CD4-positive, alpha-beta T cell (primary cell): ENCODE data around the gene DPM2. TPM values are rescaled to one million over a fixed set of nuclear protein-coding genes. Genes with fewer than 3 reads are reported as not detected.

Experiments
- ATAC-seq: fragments of 200-7000 bp; cut with Tn5 transposase; one replicate; pipeline ENCODE4 v1.10.0; 2022; ENCODE audit warnings: mild to moderate bottlenecking; ENCODE audit not compliant: poor library complexity
- CTCF ChIA-PET: fragments of 350-600 bp; sonication (Branson Sonifier 250); formaldehyde crosslinking; loops from one replicate; lab custom pipeline; 2021; ENCODE audit warnings: antibody characterized with exemption, inconsistent platforms; lab: Charles Lee
- POLR2A ChIA-PET: fragments of 350-600 bp; sonication (Branson Sonifier 250); formaldehyde crosslinking; loops from one replicate; lab custom pipeline; 2021; ENCODE audit warnings: antibody characterized with exemption, inconsistent platforms; lab: Charles Lee
- DNase-seq, 14 experiments: peaks; one replicate each; pipeline ENCODE4 v3.0.0-alpha.2; 2013 to 2020; ENCODE audit warnings: mixed read lengths in 2 of 14
- H3K27ac ChIP-seq, 2 donors: one replicate each; pipeline versions ENCODE4 v1.5.1 to v1.7.0; 2013; ENCODE audit warnings: low read length in 2 of 2, low read depth in 1 of 2, mild to moderate bottlenecking in 1 of 2
- H3K27me3 ChIP-seq, 2 experiments: 1 replicate in 1 of 2; 2 replicates in 1 of 2; pipeline versions ENCODE4 v1.6.1 to v1.7.0; 2013; ENCODE audit warnings: low read length in 2 of 2, control low read depth in 1 of 2, mild to moderate bottlenecking in 1 of 2, moderate library complexity in 1 of 2; ENCODE audit not compliant: insufficient read depth in 2 of 2, control insufficient read depth in 1 of 2
- H3K36me3 ChIP-seq: one replicate; pipeline ENCODE4 v1.6.1; 2013; ENCODE audit warnings: low read length, control low read depth; ENCODE audit not compliant: insufficient read depth
- H3K4me1 ChIP-seq: one replicate; pipeline ENCODE4 v1.6.1; 2013; ENCODE audit warnings: low read length, control low read depth; ENCODE audit not compliant: insufficient read depth
- H3K4me3 ChIP-seq: one replicate; pipeline ENCODE4 v1.5.1; 2013; ENCODE audit warnings: mild to moderate bottlenecking, low read length, moderate library complexity
- H3K9me3 ChIP-seq, 2 experiments: 1 replicate in 1 of 2; 2 replicates in 1 of 2; pipeline versions ENCODE4 v1.6.1 to v1.7.0; 2013; ENCODE audit warnings: low read length in 2 of 2, mild to moderate bottlenecking in 2 of 2, control low read depth in 1 of 2, moderate library complexity in 1 of 2; ENCODE audit not compliant: control insufficient read depth in 1 of 2, insufficient read depth in 1 of 2
- H3K27ac Mint-ChIP-seq: one replicate; pipeline ENCODE4 v1.8.0; 2020; ENCODE audit warnings: mixed read lengths
- H3K27me3 Mint-ChIP-seq: one replicate; pipeline ENCODE4 v1.8.0; 2021; ENCODE audit warnings: mixed read lengths
- H3K36me3 Mint-ChIP-seq: one replicate; pipeline ENCODE4 v1.8.0; 2021; ENCODE audit warnings: low read depth, mixed read lengths
- H3K4me1 Mint-ChIP-seq: one replicate; pipeline ENCODE4 v1.8.0; 2021; ENCODE audit warnings: low read depth, mixed read lengths
- H3K4me3 Mint-ChIP-seq: one replicate; pipeline ENCODE4 v1.8.0; 2020; ENCODE audit warnings: mild to moderate bottlenecking, mixed read lengths
- H3K9me3 Mint-ChIP-seq: one replicate; pipeline ENCODE4 v1.8.0; 2020; ENCODE audit warnings: mixed read lengths
- CTCF ChIP-seq: fragments of 200-600 bp; IDR thresholded peaks from one replicate; pipeline ENCODE4 v1.8.0; 2022; ENCODE audit warnings: antibody characterized with exemption, mild to moderate bottlenecking
- intact Hi-C, 2 experiments: fragments of 100-400 bp; cut with DNase I in 1 of 2; cut with micrococcal nuclease in 1 of 2; formaldehyde crosslinking; loops; one replicate each; pipeline versions ENCODE4 v1.15.1 to v1.9.0; 2023 to 2025; cut with DNase I, micrococcal nuclease
- total RNA-seq, 174 experiments: library from RNA in 2 of 174; stranded (reverse) in 2 of 174; gene quantifications; one replicate each; pipeline ENCODE4 v1.2.3 and lab custom pipeline; 2021 to 2026

Gene DPM2
- total RNA-seq, 2 experiments from 2014 or later = 41.7 to 47.6 TPM

- Mint-ChIP-seq H3K4me1 (peaks cover 99% of the 10 kb centered on the region), H3K9me3 (no peaks in the 10 kb centered on the region), H3K27ac (peak overlapping the region; percentile 97), H3K27me3 (no peaks in the 10 kb centered on the region), H3K36me3 (peaks cover 91% of the 10 kb centered on the region), H3K4me3 (peak overlapping the region; percentile 91)
- TF ChIP-seq CTCF = no peak
- DNase-seq (peak in 2 of 14 experiments; percentile 24 to 43), ATAC-seq (no peak)
- no peaks in the 10 kb centered on the region for H3K9me3 ChIP-seq
- peak overlapping the region; percentile 11 for H3K4me3 ChIP-seq
- H3K27ac ChIP-seq = peak overlapping the region; percentile 31 to 96
- intact Hi-C loops = no loop called here
- ChIA-PET CTCF (interaction anchor here (1.2 to 2.8 kb wide), 3 partner anchors 8 to 68 kb away, joined by 3 to 12 read pairs (median 3); no protein-coding TSS in a partner anchor), POLR2A (interaction anchor here (0.9 to 34.9 kb wide), 4 partner anchors 9 to 59 kb away, joined by 5 to 1020 read pairs (median 58); partner anchors contain the start of gene EEIG1)
- H3K27me3 ChIP-seq = no peaks in the 10 kb centered on the region
- peaks cover 100% of the 10 kb centered on the region for H3K4me1 ChIP-seq
- H3K36me3 ChIP-seq = peaks cover 18% of the 10 kb centered on the region
These were observed 29.6 kb upstream of the DPM2 start for GRCh38 chr9:127967151-127967809.

- POLR2A ChIA-PET = interaction anchor here (0.6 to 34.9 kb wide), 7 partner anchors 8 to 1931 kb away, joined by 3 to 1020 read pairs (median 5); partner anchors contain the start of genes DPM2 and EEIG1
- Mint-ChIP-seq H3K4me3 (peak overlapping the region; percentile 91), H3K36me3 (peaks cover 90% of the 10 kb centered on the region), H3K9me3 (no peaks in the 10 kb centered on the region), H3K27ac (peak overlapping the region; percentile 97), H3K4me1 (peaks cover 99% of the 10 kb centered on the region), H3K27me3 (no peaks in the 10 kb centered on the region)
- H3K36me3 ChIP-seq = peaks cover 23% of the 10 kb centered on the region
- CTCF ChIA-PET = interaction anchor here (0.9 to 2.8 kb wide), 2 partner anchors 11 to 23 kb away, joined by 4 to 12 read pairs; no protein-coding TSS in a partner anchor
- ATAC-seq = no peak
- no peak for DNase-seq
- intact Hi-C loops = no loop called here
- no peaks in the 10 kb centered on the region for H3K27me3 ChIP-seq
- peak overlapping the region; percentile 31 for H3K4me3 ChIP-seq
- peak overlapping the region; percentile 31 to 96 for H3K27ac ChIP-seq
- no peaks in the 10 kb centered on the region for H3K9me3 ChIP-seq
- peaks cover 100% of the 10 kb centered on the region for H3K4me1 ChIP-seq
- no peak for TF ChIP-seq CTCF
These were observed 28.9 kb upstream of the DPM2 start for GRCh38 chr9:127966416-127967150.

GRCh38 chr9:127965953-127966352 is 28.3 kb upstream of the DPM2 start:
- H3K4me3 ChIP-seq = peak overlapping the region; percentile 31
- ChIA-PET CTCF (interaction anchor here (0.9 to 2.8 kb wide), 2 partner anchors 11 to 22 kb away, joined by 4 to 12 read pairs; no protein-coding TSS in a partner anchor), POLR2A (interaction anchor here (1.0 to 34.9 kb wide), 4 partner anchors 14 to 107 kb away, joined by 3 to 1020 read pairs (median 56); partner anchors contain the start of genes DPM2 and EEIG1)
- peak overlapping the region; percentile 39 to 96 for H3K27ac ChIP-seq
- DNase-seq (peak in 1 of 14 experiments; percentile 6), ATAC-seq (no peak)
- Mint-ChIP-seq H3K27me3 (no peaks in the 10 kb centered on the region), H3K27ac (peak overlapping the region; percentile 97), H3K9me3 (no peaks in the 10 kb centered on the region), H3K4me1 (peaks cover 99% of the 10 kb centered on the region), H3K4me3 (peak overlapping the region; percentile 91), H3K36me3 (peaks cover 90% of the 10 kb centered on the region)
- H3K4me1 ChIP-seq = peaks cover 100% of the 10 kb centered on the region
- no peaks in the 10 kb centered on the region for H3K9me3 ChIP-seq
- intact Hi-C loops = no loop called here
- no peaks in the 10 kb centered on the region for H3K27me3 ChIP-seq
- TF ChIP-seq CTCF = no peak
- H3K36me3 ChIP-seq = peaks cover 30% of the 10 kb centered on the region
